ENCODE data around the gene PEPD. TPM values are rescaled to one million over a fixed set of nuclear protein-coding genes. Genes with fewer than 3 reads are reported as not detected.

PEPD gene
- total RNA-seq, 1 donor from 2014 or later: 78.8 TPM

GRCh38 chr19:33377586-33378475 is 143.8 kb downstream of the PEPD start:
- DNase-seq: peak; percentile 71

- peak; percentile 61 for DNase-seq
Measured at GRCh38 chr19:33376941-33377557, 144.5 kb downstream of the PEPD start.

- DNase-seq: peak; percentile 93
Measured at GRCh38 chr19:33376423-33376822, 145.2 kb downstream of the PEPD start.

- DNase-seq: no peak
Measured at GRCh38 chr19:33375837-33376159, 145.8 kb downstream of the PEPD start.

GRCh38 chr19:33375156-33375836 is 146.3 kb downstream of the PEPD start:
- DNase-seq: no peak

GRCh38 chr19:33374236-33374714 is 147.3 kb downstream of the PEPD start:
- DNase-seq: peak; percentile 52

GRCh38 chr19:33373453-33374235 is 147.9 kb downstream of the PEPD start, which contains the start of gene CEBPG:
Gene CEBPG, plus strand, starts transcription at chr19:33373709. Its CDS starts 5,531 bp downstream, at chr19:33379240.
- peak; percentile 95 for DNase-seq

- DNase-seq: no peak
Measured at GRCh38 chr19:33370783-33371182, 150.8 kb downstream of the PEPD start.

GRCh38 chr19:33368074-33368864 is 153.3 kb downstream of the PEPD start:
- DNase-seq: no peak

GRCh38 chr19:33366897-33367296 is 154.7 kb downstream of the PEPD start:
- DNase-seq: no peak

GRCh38 chr19:33366127-33366526 is 155.5 kb downstream of the PEPD start:
- DNase-seq: no peak

GRCh38 chr19:33365691-33366090 is 155.9 kb downstream of the PEPD start:
- DNase-seq: no peak

GRCh38 chr19:33363476-33363875 is 158.1 kb downstream of the PEPD start:
- DNase-seq: no peak

GRCh38 chr19:33362508-33363228 is 158.9 kb downstream of the PEPD start:
- DNase-seq: no peak

GRCh38 chr19:33359581-33359980 is 162.0 kb downstream of the PEPD start:
- no peak for DNase-seq

GRCh38 chr19:33358408-33358807 is 163.2 kb downstream of the PEPD start:
- DNase-seq: no peak

GRCh38 chr19:33357556-33357955 is 164.0 kb downstream of the PEPD start:
- DNase-seq: no peak

GRCh38 chr19:33355535-33355934 is 166.1 kb downstream of the PEPD start:
- no peak for DNase-seq

- no peak for DNase-seq
Measured at GRCh38 chr19:33350538-33351309, 170.9 kb downstream of the PEPD start.

All from dermis blood vessel endothelial cell (primary cell).